Astrocyte of the cerebellum (primary cell): Measurements from ENCODE around the gene VWA8.
"Not testable (repeated sequence)": the region's sequence is repeated elsewhere in the genome, so short reads cannot be mapped to it uniquely, and the experiment has no call there.

ENCODE experiments used
- DNase-seq: peaks from one replicate; pipeline ENCODE4 v3.0.0-alpha.2; 2011; ENCODE audit warnings: low read depth
- H3K4me3 ChIP-seq: 2 replicates; pipeline ENCODE4 v1.5.1; 2011; ENCODE audit warnings: mild to moderate bottlenecking, low read depth, low read length, moderate library complexity
- CTCF ChIP-seq: IDR thresholded peaks from 2 replicates; pipeline ENCODE4 v1.5.1; 2012; ENCODE audit warnings: low read length, low read depth, moderate library complexity, mild to moderate bottlenecking; ENCODE audit errors: missing control alignments
- in situ Hi-C: cut with HindIII; loops from 2 replicates; pipeline ENCODE4 v1.10.0; 2017; ENCODE audit warnings: low sequenced_read_pairs

The VWA8 gene

GRCh38 chr13:41621716-41622431 is 339.0 kb downstream of the VWA8 start:
- no peak for DNase-seq
- in situ Hi-C loops: no loop called here
- TF ChIP-seq CTCF: no peak
- H3K4me3 ChIP-seq: no peak overlapping the region

- in situ Hi-C loops, DNase-seq, H3K4me3 ChIP-seq: not testable (repeated sequence)
Observed at GRCh38 chr13:41617633-41618032, 343.3 kb downstream of the VWA8 start.

GRCh38 chr13:41616151-41616550 is 344.8 kb downstream of the VWA8 start:
- DNase-seq: no peak
- no peak for TF ChIP-seq CTCF
- in situ Hi-C loops: no loop called here
- H3K4me3 ChIP-seq: no peak overlapping the region

GRCh38 chr13:41615528-41615855 is 345.4 kb downstream of the VWA8 start:
- TF ChIP-seq CTCF: no peak
- no peak overlapping the region for H3K4me3 ChIP-seq
- DNase-seq: no peak
- in situ Hi-C loops: no loop called here

GRCh38 chr13:41614671-41615527 is 346.0 kb downstream of the VWA8 start:
- no peak for DNase-seq
- no peak for TF ChIP-seq CTCF
- in situ Hi-C loops: no loop called here
- H3K4me3 ChIP-seq: no peak overlapping the region

- no peak for TF ChIP-seq CTCF
- no peak overlapping the region for H3K4me3 ChIP-seq
- in situ Hi-C loops: no loop called here
- DNase-seq: peak; percentile 92
Observed at GRCh38 chr13:41613984-41614661, 346.8 kb downstream of the VWA8 start.

GRCh38 chr13:41613471-41613870 is 347.4 kb downstream of the VWA8 start:
- in situ Hi-C loops: no loop called here
- DNase-seq: no peak
- TF ChIP-seq CTCF: no peak
- no peak overlapping the region for H3K4me3 ChIP-seq
